ENCODE results near the gene CRADD.

- TF ChIP-seq POLR2A (IDR thresholded peaks at IDR 0.05; ENCODE audit: low read length) (no peak), GATA1 (IDR thresholded peaks at IDR 0.05; ENCODE audit: low read depth, low read length) (no peak)
These were observed 236.7 kb downstream of the CRADD start for GRCh38 chr12:93913845-93914244.
